Measurements from ENCODE around the gene KAT7. TPM values are rescaled to one million over a fixed set of nuclear protein-coding genes. Genes with fewer than 3 reads are reported as not detected.

KAT7 gene
- total RNA-seq, 4 donors from 2014 or later, result 39.3 to 71.0 (median 51.7) TPM

GRCh38 chr17:49763735-49764558, 24.5 kb upstream of the KAT7 start, which contains the start of gene FAM117A:
FAM117A (minus strand) TSS chr17:49764131; CDS start chr17:49764087, 44 bp downstream.
- H3K4me3 ChIP-seq (ENCODE audit: low read depth, poor library complexity, severe bottlenecking), result peak within 1 kb of the TSS; percentile 58
- TF ChIP-seq CTCF (IDR thresholded peaks at IDR 0.05) (no peak), POLR2A (IDR thresholded peaks at IDR 0.05) (no peak)
- intact Hi-C loops (cut with DNase I; ENCODE audit: low total_unique reads), result no loop called here
- DNase-seq (ENCODE audit: low spot score in 2 of 2), result peak; percentile 97 to 99
- whole genome bisulfite sequencing, 2 donors, result 0 to 2% methylated on average over 27 to 30 of the region's 53 CpGs

- WGBS, 2 donors, result 6 to 11% methylated on average over 8 of the region's 8 CpGs
- no peak overlapping the region for H3K4me3 ChIP-seq (ENCODE audit: low read depth, poor library complexity, severe bottlenecking)
- TF ChIP-seq POLR2A (IDR thresholded peaks at IDR 0.05) (no peak), CTCF (IDR thresholded peaks at IDR 0.05) (no peak)
- intact Hi-C loops (cut with DNase I; ENCODE audit: low total_unique reads), result no loop called here
- DNase-seq (ENCODE audit: low spot score in 2 of 2), result peak in 1 of 2 donors; percentile 74
Observed at GRCh38 chr17:49764559-49765180, 23.8 kb upstream of the KAT7 start.

GRCh38 chr17:49766918-49767530, 21.5 kb upstream of the KAT7 start:
- TF ChIP-seq POLR2A (IDR thresholded peaks at IDR 0.05) (no peak), CTCF (IDR thresholded peaks at IDR 0.05) (no peak)
- peak in 1 of 2 donors; percentile 28 for DNase-seq (ENCODE audit: low spot score in 2 of 2)
- intact Hi-C loops (cut with DNase I; ENCODE audit: low total_unique reads), result no loop called here
- WGBS, 2 donors, result 82 to 84% methylated on average over 3 of the region's 3 CpGs
- no peak overlapping the region for H3K4me3 ChIP-seq (ENCODE audit: low read depth, poor library complexity, severe bottlenecking)

GRCh38 chr17:49775546-49776260, 12.8 kb upstream of the KAT7 start:
- H3K4me3 ChIP-seq (ENCODE audit: low read depth, poor library complexity, severe bottlenecking), result no peak overlapping the region
- WGBS, 2 donors, result 75 to 87% methylated on average over 8 of the region's 8 CpGs
- intact Hi-C loops (cut with DNase I; ENCODE audit: low total_unique reads), result loop anchor here (5.0 kb wide), 1 partner anchor 68 kb away; the partner anchor contains the start of gene SLC35B1
- DNase-seq (ENCODE audit: low spot score in 2 of 2), result no peak
- no peak for TF ChIP-seq CTCF (IDR thresholded peaks at IDR 0.05)
- TF ChIP-seq POLR2A (IDR thresholded peaks at IDR 0.05), result no peak

GRCh38 chr17:49776551-49777300, 11.8 kb upstream of the KAT7 start:
- TF ChIP-seq CTCF (IDR thresholded peaks at IDR 0.05) (no peak), POLR2A (IDR thresholded peaks at IDR 0.05) (no peak)
- 35 to 36% methylated on average over 8 of the region's 8 CpGs for WGBS, 2 donors
- no peak overlapping the region for H3K4me3 ChIP-seq (ENCODE audit: low read depth, poor library complexity, severe bottlenecking)
- intact Hi-C loops (cut with DNase I; ENCODE audit: low total_unique reads), result loop anchor here (5.0 kb wide), 1 partner anchor 69 kb away; the partner anchor contains the start of gene SLC35B1
- DNase-seq (ENCODE audit: low spot score in 2 of 2), result no peak

Measured in lower leg skin (tissue), 4 donors.